Ascending aorta (tissue), 2 donors: ENCODE results near the gene CYP4F11. TPM values are rescaled to one million over a fixed set of nuclear protein-coding genes. Genes with fewer than 3 reads are reported as not detected.
"Not testable (repeated sequence)": the region's sequence is repeated elsewhere in the genome, so short reads cannot be mapped to it uniquely, and the experiment has no call there.

ENCODE experiments used
- DNase-seq, 2 donors: peaks; one replicate each; pipeline ENCODE4 v3.0.0-alpha.2; 2019; ENCODE audit warnings: low spot score in 2 of 2
- H3K27ac ChIP-seq, 2 donors: fragments of 200-600 bp; sonication (generic); one replicate each; pipeline ENCODE4 v1.5.1; 2016 to 2017; ENCODE audit warnings: mild to moderate bottlenecking in 1 of 2
- H3K27me3 ChIP-seq: fragments of 200-600 bp; sonication (generic); one replicate; pipeline ENCODE4 v1.5.1; 2017
- H3K36me3 ChIP-seq, 2 donors: fragments of 200-600 bp; sonication (generic); one replicate each; pipeline ENCODE4 v1.5.1; 2016
- H3K4me1 ChIP-seq, 2 donors: fragments of 200-600 bp; sonication (generic); one replicate each; pipeline ENCODE4 v1.5.1; 2016 to 2017; ENCODE audit warnings: mild to moderate bottlenecking in 1 of 2
- H3K4me3 ChIP-seq, 2 donors: fragments of 200-600 bp; sonication (generic); one replicate each; pipeline ENCODE4 v1.5.1; 2016 to 2017; ENCODE audit warnings: mild to moderate bottlenecking in 1 of 2
- H3K9me3 ChIP-seq, 2 donors: fragments of 200-600 bp; sonication (generic); one replicate each; pipeline ENCODE4 v1.5.1; 2016
- intact Hi-C: fragments of 100-400 bp; cut with DNase I; formaldehyde crosslinking; loops from one replicate; pipeline ENCODE4 v1.15.1; 2023
- total RNA-seq: library from RNA; depleted of rRNA; stranded (reverse); fragments of >200 nt; gene quantifications from one replicate; pipeline ENCODE4 v1.1.0, GENCODE V29; 2016
- TF ChIP-seq, protein P1 (sequence below), 3 experiments: fragments of 200-600 bp in 2 of 3; fragments of 450-650 bp in 1 of 3; sonication (generic) in 2 of 3; IDR thresholded peaks; one replicate each; pipeline ENCODE4 v1.5.1; 2016 to 2019; ENCODE audit warnings: antibody characterized with exemption in 3 of 3, mild to moderate bottlenecking in 1 of 3, moderate library complexity in 1 of 3

CYP4F11 gene
- total RNA-seq, 1 donor from 2014 or later = 0.75 TPM

DNA sequence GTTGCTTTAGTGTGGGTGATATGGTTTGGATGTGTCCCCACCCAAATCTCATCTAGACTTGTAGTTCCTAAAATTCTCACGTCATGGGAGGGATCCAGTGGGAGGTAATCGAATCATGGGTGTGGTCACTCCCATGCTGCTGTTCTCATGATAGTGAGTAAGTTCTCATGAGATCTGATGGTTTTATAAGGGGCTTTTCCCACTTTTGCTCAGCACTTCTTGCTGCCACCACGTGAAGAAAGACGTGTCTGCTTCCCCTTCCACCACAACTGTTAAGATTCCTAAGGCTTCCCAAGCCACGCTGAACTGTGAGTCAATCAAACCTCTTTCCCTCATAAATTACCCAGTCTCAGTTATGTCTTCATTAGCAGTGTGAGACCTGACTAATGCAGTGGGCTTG is 40.5 kb upstream of the CYP4F11 start:
- H3K27ac ChIP-seq = no peak overlapping the region
- H3K9me3 ChIP-seq = no peaks in the 10 kb centered on the region
- H3K4me1 ChIP-seq = no peaks in the 10 kb centered on the region
- TF ChIP-seq, protein P1, sequence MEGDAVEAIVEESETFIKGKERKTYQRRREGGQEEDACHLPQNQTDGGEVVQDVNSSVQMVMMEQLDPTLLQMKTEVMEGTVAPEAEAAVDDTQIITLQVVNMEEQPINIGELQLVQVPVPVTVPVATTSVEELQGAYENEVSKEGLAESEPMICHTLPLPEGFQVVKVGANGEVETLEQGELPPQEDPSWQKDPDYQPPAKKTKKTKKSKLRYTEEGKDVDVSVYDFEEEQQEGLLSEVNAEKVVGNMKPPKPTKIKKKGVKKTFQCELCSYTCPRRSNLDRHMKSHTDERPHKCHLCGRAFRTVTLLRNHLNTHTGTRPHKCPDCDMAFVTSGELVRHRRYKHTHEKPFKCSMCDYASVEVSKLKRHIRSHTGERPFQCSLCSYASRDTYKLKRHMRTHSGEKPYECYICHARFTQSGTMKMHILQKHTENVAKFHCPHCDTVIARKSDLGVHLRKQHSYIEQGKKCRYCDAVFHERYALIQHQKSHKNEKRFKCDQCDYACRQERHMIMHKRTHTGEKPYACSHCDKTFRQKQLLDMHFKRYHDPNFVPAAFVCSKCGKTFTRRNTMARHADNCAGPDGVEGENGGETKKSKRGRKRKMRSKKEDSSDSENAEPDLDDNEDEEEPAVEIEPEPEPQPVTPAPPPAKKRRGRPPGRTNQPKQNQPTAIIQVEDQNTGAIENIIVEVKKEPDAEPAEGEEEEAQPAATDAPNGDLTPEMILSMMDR (IDR thresholded peaks at IDR 0.05) = no peak
- no peaks in the 10 kb centered on the region for H3K36me3 ChIP-seq
- H3K27me3 ChIP-seq = no peaks in the 10 kb centered on the region
- H3K4me3 ChIP-seq = no peak overlapping the region
- intact Hi-C loops = no loop called here
- no peak for DNase-seq

DNA sequence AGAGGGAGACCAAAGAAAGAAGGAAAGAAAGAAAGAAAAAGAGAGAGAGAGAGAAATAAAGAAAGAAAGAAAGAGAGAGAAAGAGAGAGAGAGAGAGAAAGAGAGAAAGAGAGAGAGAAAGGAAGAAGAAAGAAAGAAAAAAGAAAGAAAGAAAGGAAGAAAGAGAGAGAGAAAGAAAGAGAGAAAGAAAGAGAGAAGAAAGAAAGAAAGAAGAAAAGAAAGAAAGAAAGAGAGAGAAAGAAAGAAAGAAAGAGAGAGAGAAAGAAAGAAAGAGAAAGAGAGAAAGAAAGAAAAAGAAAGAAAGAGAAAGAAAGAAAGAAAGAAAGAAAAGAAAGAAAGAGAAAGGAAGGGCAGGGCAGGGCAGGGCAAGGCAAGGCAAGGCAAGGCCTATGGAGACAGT is 37.7 kb upstream of the CYP4F11 start:
- intact Hi-C loops, DNase-seq, H3K4me1 ChIP-seq, H3K4me3 ChIP-seq, H3K36me3 ChIP-seq, H3K27me3 ChIP-seq, H3K9me3 ChIP-seq, H3K27ac ChIP-seq: not testable (repeated sequence)

DNA sequence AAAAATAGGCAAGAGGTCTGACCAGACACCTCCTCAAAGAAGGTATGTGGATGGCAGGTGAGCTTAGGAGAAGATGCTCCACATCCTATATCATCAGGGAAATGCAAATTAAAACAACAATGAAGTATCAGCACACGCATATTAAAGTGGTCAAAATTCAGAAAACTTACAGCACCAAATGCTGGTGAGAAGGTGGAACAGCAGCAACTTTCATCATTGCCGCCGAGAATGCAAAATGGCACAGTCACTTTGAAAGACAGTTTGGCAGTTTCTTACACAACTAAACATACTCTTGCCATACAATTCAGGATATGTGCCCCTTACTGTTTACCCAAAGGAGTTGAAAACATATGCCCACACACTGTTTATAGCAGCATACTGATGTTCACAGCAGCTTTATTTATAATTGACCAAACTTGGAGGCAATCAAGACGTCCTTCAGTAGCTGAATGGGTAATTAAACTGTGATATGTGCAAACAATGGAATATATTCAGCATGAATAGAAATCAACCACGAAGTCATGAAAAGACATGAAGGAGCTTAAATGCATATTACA is 37.0 kb upstream of the CYP4F11 start:
- no peak for DNase-seq
- no peaks in the 10 kb centered on the region for H3K36me3 ChIP-seq
- H3K4me1 ChIP-seq = no peaks in the 10 kb centered on the region
- TF ChIP-seq, protein P1 (IDR thresholded peaks at IDR 0.05) = no peak
- H3K9me3 ChIP-seq = no peaks in the 10 kb centered on the region
- H3K4me3 ChIP-seq = no peak overlapping the region
- intact Hi-C loops = no loop called here
- no peaks in the 10 kb centered on the region for H3K27me3 ChIP-seq
- H3K27ac ChIP-seq = no peak overlapping the region

- Histone ChIP-seq H3K4me3 (no peak overlapping the region), H3K27me3 (no peaks in the 10 kb centered on the region), H3K9me3 (no peaks in the 10 kb centered on the region), H3K27ac (no peak overlapping the region), H3K4me1 (no peaks in the 10 kb centered on the region), H3K36me3 (no peaks in the 10 kb centered on the region)
- TF ChIP-seq, protein P1 (IDR thresholded peaks at IDR 0.05) = no peak
- DNase-seq = no peak
- intact Hi-C loops = no loop called here
Observed at GRCh38 chr19:15964231-15964630, 29.9 kb upstream of the CYP4F11 start.

DNA sequence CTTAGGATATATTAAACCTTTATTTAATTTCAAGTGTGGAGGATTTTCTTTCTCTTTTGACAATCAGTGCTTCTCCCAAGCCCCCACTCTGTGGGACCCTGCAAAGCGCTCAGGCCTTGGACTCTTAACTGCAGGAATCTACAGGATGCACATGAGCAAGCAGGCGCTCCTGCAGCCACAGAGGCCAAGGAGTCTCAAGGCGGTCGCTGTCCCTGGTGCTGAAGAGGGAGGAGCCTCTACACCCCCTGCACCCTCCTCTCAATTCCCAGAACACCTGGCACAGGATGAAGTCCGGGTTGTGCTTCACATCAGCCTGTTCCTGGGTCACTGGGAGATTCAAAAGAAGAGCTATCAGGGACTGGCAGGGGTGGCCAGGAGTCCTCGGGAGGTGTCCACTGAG is 28.0 kb upstream of the CYP4F11 start:
- no peak overlapping the region for H3K4me3 ChIP-seq
- TF ChIP-seq, protein P1 (IDR thresholded peaks at IDR 0.05) = no peak
- intact Hi-C loops = no loop called here
- H3K9me3 ChIP-seq = no peaks in the 10 kb centered on the region
- H3K36me3 ChIP-seq = no peaks in the 10 kb centered on the region
- no peak overlapping the region for H3K27ac ChIP-seq
- no peaks in the 10 kb centered on the region for H3K27me3 ChIP-seq
- no peaks in the 10 kb centered on the region for H3K4me1 ChIP-seq
- no peak for DNase-seq

DNA sequence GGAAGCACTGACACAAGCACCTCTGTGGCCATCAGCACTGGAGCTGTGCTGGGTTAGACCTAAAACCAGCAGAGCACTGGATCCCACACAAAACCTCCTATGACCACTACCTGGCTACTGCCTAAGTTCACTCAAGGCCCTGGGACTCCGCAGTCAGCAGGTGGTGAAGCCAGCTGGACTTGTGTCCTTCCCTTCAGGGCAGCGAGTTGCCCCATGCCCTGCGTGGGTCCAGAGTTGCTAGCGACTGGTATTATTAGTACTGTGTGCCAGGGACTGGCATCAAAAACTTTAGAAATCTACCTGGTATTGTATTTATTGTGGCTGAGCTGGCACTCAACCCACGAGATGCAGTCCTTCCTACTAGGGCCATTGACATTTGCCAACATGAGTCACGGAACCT is 20.5 kb upstream of the CYP4F11 start:
- Histone ChIP-seq H3K27me3 (no peaks in the 10 kb centered on the region), H3K27ac (no peak overlapping the region), H3K9me3 (no peaks in the 10 kb centered on the region), H3K4me1 (no peaks in the 10 kb centered on the region), H3K36me3 (no peaks in the 10 kb centered on the region), H3K4me3 (no peak overlapping the region)
- DNase-seq = no peak
- TF ChIP-seq, protein P1 (IDR thresholded peaks at IDR 0.05) = no peak
- intact Hi-C loops = no loop called here
